GM12864 (cell line): Measurements from ENCODE around the gene SBNO2.

Experiments used
- DNase-seq: peaks from one replicate; pipeline ENCODE4 v3.0.0-alpha.2; 2011; ENCODE audit warnings: low read depth
- H3K4me3 ChIP-seq: 2 replicates; pipeline ENCODE4 v1.5.1; 2011; ENCODE audit warnings: mild to moderate bottlenecking, low read depth, low read length, control low read depth
- CTCF ChIP-seq: IDR thresholded peaks from 2 replicates; pipeline ENCODE4 v1.5.1; 2011; ENCODE audit warnings: low read depth, mild to moderate bottlenecking, moderate library complexity, low read length, control low read depth, inconsistent platforms; ENCODE audit errors: missing control alignments

Gene SBNO2

GRCh38 chr19:1143828-1144399 lies 30.2 kb downstream of the SBNO2 start:
- no peak for DNase-seq
- no peak for TF ChIP-seq CTCF
- H3K4me3 ChIP-seq, result no peak overlapping the region

- no peak for TF ChIP-seq CTCF
- no peak overlapping the region for H3K4me3 ChIP-seq
- DNase-seq, result no peak
Observed at GRCh38 chr19:1141944-1142343, 32.1 kb downstream of the SBNO2 start.

- DNase-seq, result no peak
- no peak for TF ChIP-seq CTCF
- H3K4me3 ChIP-seq, result no peak overlapping the region
Observed at GRCh38 chr19:1140272-1141027, 33.6 kb downstream of the SBNO2 start.

GRCh38 chr19:1139126-1139525 lies 34.9 kb downstream of the SBNO2 start:
- TF ChIP-seq CTCF, result no peak
- H3K4me3 ChIP-seq, result no peak overlapping the region
- DNase-seq, result no peak

GRCh38 chr19:1138121-1138520 lies 35.9 kb downstream of the SBNO2 start:
- TF ChIP-seq CTCF, result no peak
- DNase-seq, result no peak
- H3K4me3 ChIP-seq, result no peak overlapping the region

- TF ChIP-seq CTCF, result no peak
- no peak overlapping the region for H3K4me3 ChIP-seq
- no peak for DNase-seq
Observed at GRCh38 chr19:1136621-1137317, 37.3 kb downstream of the SBNO2 start.
